Measurements from ENCODE around the gene DHODH.
"Not testable (repeated sequence)": the region's sequence is repeated elsewhere in the genome, so short reads cannot be mapped to it uniquely, and the experiment has no call there.

The DHODH gene

GRCh38 chr16:72055911-72056310 lies 47.4 kb downstream of the DHODH start:
- no peak for DNase-seq

GRCh38 chr16:72057313-72057712 lies 48.8 kb downstream of the DHODH start:
- not testable (repeated sequence) for DNase-seq

GRCh38 chr16:72059060-72059459 lies 50.5 kb downstream of the DHODH start:
- not testable (repeated sequence) for DNase-seq

- DNase-seq = no peak
Observed at GRCh38 chr16:72060405-72060804, 51.9 kb downstream of the DHODH start.

- no peak for DNase-seq
Observed at GRCh38 chr16:72061564-72061963, 53.0 kb downstream of the DHODH start.

GRCh38 chr16:72064361-72064894 lies 55.9 kb downstream of the DHODH start:
- DNase-seq = no peak

GRCh38 chr16:72066747-72067146 lies 58.2 kb downstream of the DHODH start:
- no peak for DNase-seq

- DNase-seq = no peak
Observed at GRCh38 chr16:72068930-72069329, 60.4 kb downstream of the DHODH start.

GRCh38 chr16:72072514-72073342 lies 64.2 kb downstream of the DHODH start:
- no peak for DNase-seq

- no peak for DNase-seq
Observed at GRCh38 chr16:72073560-72074230, 65.2 kb downstream of the DHODH start.

GRCh38 chr16:72075067-72075466 lies 66.5 kb downstream of the DHODH start:
- not testable (repeated sequence) for DNase-seq

All from activated naive CD4-positive, alpha-beta T cell treated with anti-CD3 and anti-CD28 coated beads, Interleukin-2, amount 50 U/mL, for 16 hours (primary cell).